GM19025 (cell line): ENCODE results near the gene ZNF23.

Experiments
- ATAC-seq: cut with Tn5 transposase; IDR thresholded peaks from one replicate; pipeline ENCODE4 v1.9.1; 2021; ENCODE audit warnings: mild to moderate bottlenecking, low read depth, moderate library complexity; ENCODE audit not compliant: unreplicated experiment

ZNF23 gene

DNA sequence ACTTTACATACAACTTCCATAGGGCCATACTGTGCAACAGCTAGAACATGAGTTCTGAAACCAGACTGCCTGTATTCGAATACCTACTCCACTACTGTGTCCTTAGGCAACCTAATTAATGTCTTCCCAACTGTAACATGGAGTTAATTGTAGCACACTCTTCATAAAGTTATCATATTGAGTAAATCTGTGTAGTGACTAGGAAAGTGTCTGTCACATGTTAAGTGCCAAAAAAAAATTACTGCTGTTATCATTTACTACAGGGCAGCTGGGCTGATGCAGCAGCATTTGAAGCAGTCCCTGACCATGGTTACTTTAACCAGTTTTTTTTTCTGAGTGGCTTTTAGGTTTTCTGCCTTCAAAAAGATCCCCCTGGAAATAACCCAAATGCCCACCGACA is 10.9 kb upstream of the ZNF23 start:
- no peak for ATAC-seq

DNA sequence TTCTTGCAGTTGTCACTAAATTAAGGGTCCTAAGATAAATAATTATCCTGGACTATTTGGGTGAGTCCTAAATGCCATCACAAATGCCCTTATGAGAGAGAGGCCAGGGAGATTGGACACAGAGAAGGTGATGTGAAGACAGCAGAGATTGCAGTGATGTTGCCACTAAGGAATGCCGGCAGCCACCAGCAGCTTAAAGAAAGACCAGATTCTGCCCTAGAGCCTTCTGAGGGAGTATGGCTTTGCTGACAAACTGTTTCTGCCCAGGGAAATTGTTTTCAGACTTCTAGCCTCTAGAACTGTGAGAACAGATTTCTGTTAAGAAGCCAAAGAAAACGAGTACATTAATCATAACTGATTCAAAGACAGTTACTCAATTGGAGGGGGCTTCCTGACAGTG is 10.0 kb upstream of the ZNF23 start:
- ATAC-seq = no peak

DNA sequence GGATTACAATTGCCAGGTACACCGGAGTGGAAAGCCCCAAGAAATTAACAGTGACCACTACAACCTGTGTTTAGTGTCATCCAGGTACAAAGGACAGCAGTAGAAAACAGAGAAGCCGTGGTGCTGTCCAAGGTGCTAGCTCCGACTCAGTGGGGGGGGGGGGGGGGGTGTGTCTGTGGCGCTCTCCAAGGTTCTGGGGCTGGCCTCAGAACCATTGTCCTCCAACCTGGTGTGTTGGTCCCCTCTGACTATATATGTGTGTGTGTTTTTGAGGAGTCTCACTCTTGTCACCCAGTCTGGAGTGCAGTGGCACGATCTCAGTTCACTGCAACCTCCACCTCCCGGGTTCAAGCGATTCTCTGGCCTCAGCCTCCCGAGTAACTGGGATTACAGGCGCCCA is 5.8 kb upstream of the ZNF23 start:
- ATAC-seq = no peak

DNA sequence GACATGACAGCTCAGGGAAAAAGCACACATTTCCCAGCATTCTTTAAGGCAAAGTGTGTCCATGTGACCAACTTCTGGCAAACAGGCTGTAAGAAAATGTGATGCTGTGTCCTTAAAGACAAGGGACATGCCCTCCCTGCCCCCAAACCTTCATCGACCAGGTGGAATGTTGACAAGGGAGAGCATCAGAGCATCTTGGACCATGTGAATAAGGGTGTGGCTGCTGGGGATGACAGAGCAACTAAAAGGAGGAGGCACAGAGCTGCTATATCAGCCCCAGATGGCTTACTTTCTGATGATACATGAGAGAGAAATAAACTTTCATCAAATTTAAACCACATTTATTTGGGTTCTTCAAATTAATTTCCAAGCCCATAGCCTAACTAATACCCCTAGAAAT is 2.2 kb upstream of the ZNF23 start:
- no peak for ATAC-seq

DNA sequence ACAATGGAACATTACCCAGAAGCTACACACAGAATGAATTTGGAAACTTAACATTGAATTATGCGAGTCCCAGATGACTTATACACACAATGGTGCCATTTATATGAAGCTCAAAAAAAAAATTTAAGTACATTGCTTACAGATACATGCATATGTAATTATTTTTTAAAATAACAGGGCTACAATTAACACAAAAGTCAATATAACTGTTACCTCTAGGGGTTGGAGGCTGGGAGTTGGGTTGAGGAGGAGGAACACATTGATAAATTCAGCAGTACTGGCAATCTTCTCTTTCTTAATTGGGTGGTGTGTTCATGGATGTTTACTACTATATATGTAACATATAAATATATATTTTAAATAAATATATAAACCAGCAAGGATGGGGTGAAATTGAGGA is 1.1 kb downstream of the ZNF23 start:
- no peak for ATAC-seq

DNA sequence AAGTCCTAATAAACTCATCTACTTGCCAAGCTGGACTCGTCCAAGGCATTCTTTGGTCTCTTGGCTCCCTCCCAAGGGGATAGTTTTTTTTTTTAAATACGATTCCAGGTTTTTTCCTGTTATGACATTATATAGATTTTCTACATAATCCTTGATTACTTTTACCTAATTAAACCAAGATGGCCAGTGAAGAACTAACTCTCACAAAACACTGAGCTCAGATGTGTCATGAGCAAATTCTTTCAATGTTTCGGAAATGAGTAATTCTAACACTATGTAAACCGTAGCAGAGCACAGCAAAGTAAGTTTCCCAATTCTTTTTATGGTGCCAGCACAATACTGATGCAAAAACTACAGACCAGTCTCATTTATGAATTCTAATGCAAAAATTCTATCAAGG is 1.8 kb downstream of the ZNF23 start:
- ATAC-seq = no peak

DNA sequence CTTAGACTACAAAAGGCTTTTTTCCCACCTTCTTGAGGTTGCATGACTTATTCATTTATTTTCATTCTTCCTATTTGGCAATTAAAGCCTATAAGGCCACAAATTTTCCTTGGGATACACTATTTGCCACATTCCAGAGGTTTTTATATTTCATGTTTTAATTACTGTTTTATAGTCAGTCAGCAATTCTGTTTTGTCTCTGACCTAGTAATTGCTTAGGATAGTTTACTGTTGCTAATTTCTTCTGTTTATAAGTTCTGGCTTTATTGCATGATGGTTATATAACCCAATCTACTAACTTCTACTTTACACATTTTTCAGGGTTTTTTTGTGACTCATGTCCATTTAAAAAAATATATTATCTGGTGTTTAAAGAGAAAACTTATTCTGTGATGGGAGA is 2.5 kb downstream of the ZNF23 start:
- no peak for ATAC-seq

DNA sequence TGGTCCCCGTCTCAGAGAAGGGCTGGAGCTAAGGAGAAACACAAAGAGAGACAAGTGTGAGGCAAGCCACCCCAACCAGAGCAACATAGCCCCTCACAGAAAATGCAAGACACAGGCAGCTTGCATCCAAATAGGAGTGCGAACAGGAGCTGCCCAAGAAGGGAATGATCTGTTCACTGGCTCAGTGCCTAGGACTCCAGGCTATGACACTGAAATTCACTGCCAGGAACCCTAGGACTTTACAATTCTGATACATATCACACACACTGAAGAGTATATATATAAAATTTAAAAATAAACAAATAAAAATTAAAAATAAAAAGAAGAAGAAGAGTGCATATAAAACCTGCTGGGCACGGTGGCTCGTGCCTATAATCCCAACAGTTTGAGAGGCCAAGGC is 5.2 kb downstream of the ZNF23 start:
- no peak for ATAC-seq

DNA sequence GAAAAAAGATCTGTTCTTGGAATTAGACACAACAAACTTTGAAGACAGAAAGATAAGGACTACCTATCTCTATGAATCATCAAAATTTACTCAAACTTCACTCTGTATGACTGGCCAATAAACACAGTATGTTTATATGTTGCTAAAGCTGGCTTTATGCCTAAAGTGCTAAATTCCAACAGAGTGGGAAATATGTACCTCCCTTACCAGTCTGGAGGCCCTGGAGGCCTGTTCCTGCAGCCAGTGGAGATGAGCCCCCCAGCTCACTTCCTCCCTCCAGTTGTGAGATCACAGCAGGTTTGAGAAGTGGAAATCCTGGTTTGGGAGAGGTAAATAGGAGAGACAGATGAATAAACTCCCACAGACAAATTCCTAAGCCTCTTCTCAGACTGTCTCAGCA is 9.0 kb downstream of the ZNF23 start:
- no peak for ATAC-seq

DNA sequence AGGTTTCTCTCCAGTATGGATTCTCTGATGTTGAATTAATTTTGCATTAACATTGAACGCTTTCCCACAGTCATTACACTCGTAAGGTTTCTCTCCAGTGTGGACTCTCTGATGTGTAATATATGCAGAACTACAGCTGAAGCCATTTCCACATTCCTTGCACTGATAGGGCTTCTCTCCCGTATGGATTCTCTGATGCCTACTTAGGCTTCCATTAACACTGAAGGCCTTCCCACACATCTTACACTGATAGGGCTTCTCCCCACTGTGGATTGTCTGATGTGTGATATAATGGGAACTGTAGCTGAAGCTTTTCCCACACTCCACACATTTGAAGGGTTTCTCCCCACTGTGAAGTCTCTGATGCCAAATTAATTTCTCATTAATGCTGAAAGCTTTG is 13.0 kb downstream of the ZNF23 start:
- ATAC-seq = no peak

DNA sequence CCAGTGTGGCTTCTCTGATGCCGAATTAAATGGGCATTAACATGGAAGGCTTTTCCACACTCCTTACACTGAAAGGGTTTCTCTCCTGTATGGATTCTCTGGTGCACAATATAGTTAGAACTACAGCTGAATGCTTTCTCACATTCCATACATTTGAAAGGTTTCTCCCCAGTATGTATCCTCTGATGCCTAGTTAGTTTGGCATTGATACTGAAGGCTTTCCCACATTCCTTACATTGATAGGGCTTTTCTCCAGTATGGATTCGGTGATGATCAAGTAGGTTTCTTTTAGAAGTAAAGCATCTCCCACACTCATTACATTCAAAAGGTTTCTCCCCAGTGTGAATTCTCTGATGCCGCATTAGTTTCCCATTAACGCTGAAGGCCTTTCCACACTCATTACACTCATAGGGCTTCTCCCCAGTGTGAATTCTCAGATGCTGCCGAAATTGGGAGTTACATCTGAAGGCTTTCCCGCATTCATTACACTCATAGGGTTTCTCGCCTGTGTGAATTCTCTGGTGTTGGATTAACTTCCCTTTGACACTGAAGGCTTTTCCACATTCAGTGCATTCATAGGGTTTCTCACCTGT is 13.7 kb downstream of the ZNF23 start:
- ATAC-seq = no peak

DNA sequence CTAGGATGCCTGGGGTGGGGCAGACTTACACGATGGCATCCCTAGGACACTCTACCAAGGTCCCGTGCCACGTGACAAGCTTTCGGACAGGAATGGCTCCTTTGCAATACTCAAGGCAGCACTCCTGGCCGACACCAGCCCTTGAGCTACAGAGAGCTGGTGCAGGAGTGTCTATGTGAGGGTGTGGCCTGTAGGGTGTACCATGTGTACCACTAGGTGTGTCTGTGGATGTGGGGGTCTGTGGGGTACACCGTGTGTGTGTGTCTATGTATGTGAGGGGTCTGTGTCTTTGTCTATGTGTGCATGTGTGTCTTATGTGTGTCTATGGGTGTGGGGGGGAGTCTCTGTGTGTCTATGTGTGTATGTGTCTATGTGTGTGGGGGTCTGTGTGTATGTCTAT is 18.3 kb downstream of the ZNF23 start:
- no peak for ATAC-seq

DNA sequence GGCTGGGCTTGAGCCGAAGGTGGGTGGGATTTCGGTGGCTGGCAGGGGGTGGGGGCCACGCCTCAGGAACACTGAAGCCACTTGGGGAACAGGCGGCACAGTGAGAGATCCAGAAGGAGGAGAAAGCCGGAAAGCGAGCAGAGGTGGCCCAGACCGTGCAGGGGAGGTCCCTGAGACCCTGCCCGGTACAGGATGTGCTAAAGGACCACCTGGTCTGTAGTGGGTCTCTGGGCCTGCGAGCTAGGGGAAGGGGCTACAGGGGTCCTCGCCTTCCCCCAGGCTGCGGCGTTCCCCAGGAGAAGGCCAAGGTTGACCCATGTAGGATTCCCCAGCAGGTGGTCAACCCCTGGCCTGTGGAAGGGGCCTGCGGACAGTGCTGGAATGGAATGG is 20.0 kb downstream of the ZNF23 start, which contains the start of gene TLE7:
Gene TLE7, minus strand, starts transcription at position 4 of the 390 bp plus-strand sequence. CDS start 8,730 bp downstream, outside the sequence.
- no peak for ATAC-seq

DNA sequence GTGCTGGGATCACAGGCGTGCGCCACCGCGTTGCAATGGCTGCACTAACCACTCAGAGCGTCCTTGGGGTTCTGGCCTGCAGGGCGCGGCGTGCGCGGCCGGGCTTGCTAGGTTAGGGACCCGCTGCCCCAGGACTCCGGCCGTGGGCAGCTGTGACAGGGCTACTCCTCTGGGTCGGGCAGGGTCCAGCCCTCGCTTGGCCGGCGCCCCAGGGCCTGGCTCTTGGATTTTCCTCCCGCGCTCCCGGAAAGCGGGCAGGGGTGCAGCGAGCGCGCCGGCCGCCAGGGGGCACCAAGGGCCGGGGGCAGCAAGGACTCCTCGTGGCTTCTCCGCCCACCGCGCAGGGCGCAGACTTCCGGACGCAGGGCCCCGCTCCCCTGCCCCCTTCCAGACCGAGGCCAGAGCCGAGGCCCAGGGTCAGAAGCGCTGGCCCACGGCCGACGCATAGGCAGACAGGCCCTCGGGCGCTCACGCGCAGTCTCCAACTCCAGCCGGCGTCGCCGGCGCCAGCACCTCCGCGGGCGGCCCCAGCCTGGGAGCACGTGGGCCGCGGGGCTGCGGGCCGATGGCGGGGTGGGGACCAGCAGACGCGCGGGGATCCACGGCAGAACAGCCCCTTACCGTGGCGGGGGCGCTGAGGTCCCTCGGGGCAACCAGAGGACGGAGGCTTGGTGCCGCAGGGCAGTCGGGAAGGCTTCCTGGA is 20.5 kb downstream of the ZNF23 start:
- no peak for ATAC-seq

DNA sequence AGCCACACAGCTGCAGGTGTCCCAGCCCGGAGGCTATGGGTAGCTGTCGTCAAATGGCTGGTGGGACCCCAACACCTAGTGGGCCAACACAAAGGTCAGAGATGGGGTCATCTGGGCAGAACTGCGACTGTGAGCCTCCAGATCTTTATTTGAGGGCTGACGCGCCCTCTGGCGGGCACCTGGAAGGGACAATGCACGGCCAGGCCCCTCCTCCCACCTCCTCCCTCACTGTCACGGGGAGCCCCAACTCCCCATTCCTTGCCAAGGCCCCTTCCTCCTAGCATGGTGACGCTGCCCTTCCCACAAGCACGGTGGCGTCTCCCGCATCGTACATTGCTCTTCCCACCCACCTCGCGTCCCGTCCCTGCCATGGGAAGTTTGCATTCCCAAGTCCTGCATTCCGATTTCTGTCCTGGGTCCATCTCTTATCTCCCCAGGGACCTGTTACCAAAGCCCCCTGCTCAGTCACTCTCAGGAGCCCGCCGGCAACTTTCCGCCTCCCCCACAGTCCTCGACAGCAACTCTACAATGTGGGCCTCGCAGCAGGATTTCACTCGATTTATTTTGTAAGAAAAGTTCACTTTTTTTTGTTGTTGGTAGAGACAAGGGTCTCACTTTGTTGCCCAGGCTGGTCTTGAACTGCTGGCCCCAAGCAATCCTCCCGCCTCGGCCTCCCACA is 21.2 kb downstream of the ZNF23 start:
- ATAC-seq = no peak

DNA sequence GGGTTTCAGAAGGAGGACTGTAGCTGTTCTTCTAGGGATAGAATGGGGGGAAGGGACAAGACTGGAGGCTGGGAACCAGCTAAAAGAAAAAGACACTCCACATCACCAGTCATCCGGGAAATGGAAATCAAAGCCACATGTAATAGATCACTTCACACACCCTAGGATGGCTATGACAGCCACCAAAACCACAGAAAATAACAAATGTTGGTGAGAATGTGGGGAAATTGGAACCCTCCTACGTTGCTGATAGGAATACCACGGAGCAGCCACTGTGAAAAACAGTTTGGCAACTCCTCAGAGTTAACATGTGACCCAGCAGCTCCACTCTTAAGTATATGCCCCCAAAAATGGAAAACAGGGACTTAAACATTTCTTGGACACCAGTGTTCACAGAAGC is 22.5 kb downstream of the ZNF23 start:
- ATAC-seq = no peak

DNA sequence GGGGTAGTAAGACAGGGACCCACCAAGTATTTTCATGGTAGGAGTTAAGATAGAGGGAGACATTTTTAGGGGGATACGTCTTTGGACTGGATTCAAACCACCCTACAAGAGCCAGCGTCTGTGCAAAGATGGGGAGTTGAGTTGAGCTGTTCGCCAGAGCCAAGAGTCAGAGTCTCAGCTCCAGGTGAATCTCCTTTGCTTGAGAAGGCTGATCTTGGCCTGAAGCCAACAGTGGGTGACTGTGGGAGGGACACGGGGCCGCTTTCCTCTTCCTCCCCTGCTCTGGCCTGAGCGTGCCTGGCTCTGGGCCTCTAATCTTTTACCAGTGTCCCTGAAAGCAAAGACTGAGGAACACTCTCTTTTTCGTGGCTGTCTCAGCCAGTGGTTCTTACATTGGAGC is 25.6 kb downstream of the ZNF23 start:
- ATAC-seq = no peak

DNA sequence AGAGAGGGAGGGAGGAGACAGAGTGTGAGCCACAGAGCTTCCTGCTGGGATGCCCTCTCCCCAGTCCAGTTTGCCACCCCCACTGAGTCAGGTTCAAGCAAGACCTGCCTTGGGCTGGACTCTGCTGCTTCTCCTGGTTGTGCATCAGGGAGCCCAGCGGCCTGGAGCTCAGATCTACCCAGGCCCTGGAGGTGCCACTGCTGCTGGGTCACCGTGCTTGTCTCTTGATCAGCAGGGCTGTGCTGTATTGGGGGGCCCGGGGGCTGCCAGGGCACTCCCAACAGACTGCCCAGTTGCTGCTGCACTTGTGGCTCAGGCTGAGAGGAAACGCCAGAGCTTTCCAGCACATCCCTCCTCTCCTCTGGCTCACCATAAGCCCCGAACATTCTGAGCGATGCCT is 29.1 kb downstream of the ZNF23 start:
- no peak for ATAC-seq

DNA sequence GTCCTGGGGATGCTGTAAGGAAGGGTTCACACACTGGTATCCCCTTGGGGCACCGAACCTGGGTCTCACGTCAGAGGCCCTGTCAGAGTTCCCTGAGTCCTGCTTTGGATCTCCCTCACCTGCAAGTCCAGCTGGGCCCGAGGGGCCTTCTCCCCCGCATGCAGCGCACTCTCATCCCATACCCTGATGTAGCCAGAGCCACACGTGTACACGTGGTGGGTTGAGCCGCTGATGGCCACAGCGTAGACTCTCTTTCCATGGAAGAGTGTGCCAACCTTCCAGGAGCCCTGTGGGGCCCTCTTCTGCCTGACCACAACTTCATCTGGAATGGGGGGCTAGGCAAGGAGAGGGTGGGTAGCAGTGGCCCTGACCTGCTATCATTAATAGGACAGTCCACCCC is 30.1 kb downstream of the ZNF23 start:
- no peak for ATAC-seq

DNA sequence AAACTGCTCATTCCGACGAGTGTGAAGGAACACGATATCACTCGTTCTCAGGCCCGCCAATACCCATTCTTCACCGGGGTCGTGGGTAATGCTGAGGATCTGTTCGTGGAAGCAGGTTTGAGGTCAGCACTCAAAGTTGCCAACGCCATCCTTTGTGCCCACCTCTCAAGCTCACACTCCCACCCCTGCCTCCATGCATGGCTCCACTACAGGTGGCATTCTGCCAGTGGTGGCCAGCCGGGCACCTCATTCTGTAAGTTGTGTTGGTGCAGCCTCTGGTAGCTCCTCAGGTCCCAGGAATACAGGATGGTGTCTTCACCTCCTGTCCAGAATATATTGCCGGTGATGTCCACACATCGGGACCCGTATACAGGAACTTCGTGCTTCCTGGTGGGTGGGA is 30.9 kb downstream of the ZNF23 start:
- no peak for ATAC-seq

DNA sequence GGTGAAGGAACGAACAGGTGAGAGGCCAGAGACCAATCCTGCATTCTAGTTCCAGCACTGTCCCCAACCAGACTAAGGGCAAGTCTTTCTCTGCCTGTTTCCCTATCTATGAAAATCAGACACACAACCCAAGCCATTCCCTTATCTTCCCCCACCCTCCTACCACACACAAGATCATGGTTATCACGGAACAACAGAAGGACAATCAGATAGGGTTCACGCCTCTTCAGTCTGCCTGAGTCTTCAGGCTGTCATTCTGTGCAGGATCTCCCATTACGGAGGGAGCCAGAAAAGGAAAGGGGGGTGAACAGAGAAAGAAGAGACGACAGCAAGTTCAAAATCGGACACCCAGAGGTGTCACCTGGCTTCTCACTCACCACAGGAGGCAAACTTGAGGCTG is 31.3 kb downstream of the ZNF23 start:
- ATAC-seq = no peak

DNA sequence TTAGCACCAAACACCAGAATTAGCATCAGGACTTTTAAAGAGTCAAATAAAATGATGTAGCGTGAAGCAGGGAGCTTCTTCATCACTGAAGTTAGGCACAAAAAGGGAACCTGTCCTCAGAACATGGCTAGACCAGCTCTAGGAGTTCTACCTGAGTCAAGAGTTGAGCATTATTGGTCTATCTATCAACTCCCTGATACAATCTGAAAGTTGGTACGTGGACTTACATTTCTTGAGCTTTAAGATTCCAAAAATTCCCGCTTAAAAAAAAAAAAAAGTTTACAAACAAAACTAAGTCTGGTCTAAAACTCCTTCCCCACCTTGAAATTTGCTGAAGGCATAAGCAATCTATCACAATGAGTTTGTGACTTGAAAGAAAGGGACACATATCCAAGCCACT is 32.5 kb downstream of the ZNF23 start:
- no peak for ATAC-seq
